IMR-90 (cell line): ENCODE results near the gene STX7. TPM values are rescaled to one million over a fixed set of nuclear protein-coding genes. Genes with fewer than 3 reads are reported as not detected.

ENCODE experiments used
- ATAC-seq: fragments of 200-7000 bp; cut with Tn5 transposase; 2 replicates; pipeline ENCODE4 v1.9.1; 2020; ENCODE audit warnings: low read depth, mild to moderate bottlenecking, moderate library complexity
- BruUV-seq: library from RNA; stranded (reverse); fragments of 400-500 nt; replicated peaks from 2 replicates; lab custom pipeline; 2021; lab: Mats Ljungman, UMichigan
- CTCF ChIA-PET: fragments of 300-600 bp; formaldehyde crosslinking; extraction: SDS; loops from one replicate; lab custom pipeline; 2021; ENCODE audit warnings: antibody characterized with exemption; lab: Yijun Ruan, JAX
- POLR2A ChIA-PET: fragments of 300-600 bp; sonication (Branson Sonifier 250); formaldehyde crosslinking; loops from one replicate; lab custom pipeline; 2022; ENCODE audit warnings: antibody characterized with exemption; ENCODE audit not compliant: unreplicated experiment; lab: Charles Lee
- DNase-seq: peaks from one replicate; pipeline ENCODE4 v3.0.0; 2013
- H2AFZ ChIP-seq: replicated peaks from 2 replicates; pipeline ENCODE3; 2013; ENCODE audit warnings: low read length, mild to moderate bottlenecking; ENCODE audit not compliant: poor library complexity
- H2AK5ac ChIP-seq: 2 replicates; pipeline ENCODE4 v1.6.1; 2013; ENCODE audit warnings: low read depth, low read length, inconsistent platforms
- H2AK9ac ChIP-seq: replicated peaks from 2 replicates; pipeline ENCODE3; 2013; ENCODE audit warnings: mild to moderate bottlenecking, low read depth, low read length, moderate library complexity; ENCODE audit not compliant: poor library complexity
- H2BK120ac ChIP-seq: 2 replicates; pipeline ENCODE4 v1.6.1; 2013; ENCODE audit warnings: low read depth, low read length, inconsistent platforms
- H2BK15ac ChIP-seq: 3 replicates; pipeline ENCODE4 v1.6.1; 2013; ENCODE audit warnings: low read depth, low read length, inconsistent platforms
- H2BK20ac ChIP-seq: 2 replicates; pipeline ENCODE4 v1.6.1; 2013; ENCODE audit warnings: low read depth, mild to moderate bottlenecking, inconsistent platforms, low read length, moderate library complexity
- H2BK5ac ChIP-seq: 2 replicates; pipeline ENCODE4 v1.6.1; 2013; ENCODE audit warnings: mild to moderate bottlenecking, low read depth, low read length, inconsistent platforms; ENCODE audit not compliant: poor library complexity, severe bottlenecking
- H3K14ac ChIP-seq: replicated peaks from 2 replicates; pipeline ENCODE4 v1.6.1; 2013; ENCODE audit warnings: low read depth, low read length, inconsistent platforms
- H3K18ac ChIP-seq: 2 replicates; pipeline ENCODE4 v1.6.1; 2013; ENCODE audit warnings: low read depth, low read length, control low read depth
- H3K23ac ChIP-seq: 2 replicates; pipeline ENCODE4 v1.6.1; 2013; ENCODE audit warnings: low read depth, low read length, inconsistent platforms
- H3K27ac ChIP-seq: 2 replicates; pipeline ENCODE4 v1.5.1; 2013; ENCODE audit warnings: mild to moderate bottlenecking, control low read depth, low read length; ENCODE audit not compliant: insufficient read depth
- H3K27me3 ChIP-seq: 2 replicates; pipeline ENCODE4 v1.6.1; 2013; ENCODE audit warnings: low read length; ENCODE audit not compliant: control insufficient read depth, insufficient read depth
- H3K36me3 ChIP-seq: 2 replicates; pipeline ENCODE4 v1.6.1; 2013; ENCODE audit warnings: low read length, mixed read lengths; ENCODE audit not compliant: control insufficient read depth, insufficient read depth
- H3K4ac ChIP-seq: 2 replicates; pipeline ENCODE4 v1.6.1; 2013; ENCODE audit warnings: low read depth, low read length, inconsistent platforms
- H3K4me1 ChIP-seq: 2 replicates; pipeline ENCODE4 v1.6.1; 2013; ENCODE audit warnings: low read length, mixed read lengths; ENCODE audit not compliant: control insufficient read depth, insufficient read depth
- H3K4me2 ChIP-seq: 2 replicates; pipeline ENCODE4 v1.6.1; 2013; ENCODE audit warnings: low read depth, mild to moderate bottlenecking, control low read depth, low read length, moderate library complexity
- H3K4me3 ChIP-seq: 2 replicates; pipeline ENCODE4 v1.5.1; 2013; ENCODE audit warnings: low read depth, mild to moderate bottlenecking, control low read depth, low read length, moderate library complexity; ENCODE audit not compliant: insufficient read depth
- H3K56ac ChIP-seq: 2 replicates; pipeline ENCODE4 v1.6.1; 2013; ENCODE audit warnings: low read length, inconsistent platforms; ENCODE audit not compliant: insufficient read depth; ENCODE audit errors: extremely low read depth
- H3K79me1 ChIP-seq, 2 experiments: 2 replicates each; pipeline ENCODE4 v1.6.1; 2013; ENCODE audit warnings: low read length in 2 of 2, inconsistent platforms in 1 of 2, low read depth in 1 of 2
- H3K9ac ChIP-seq: 2 replicates; pipeline ENCODE4 v1.6.1; 2013; ENCODE audit warnings: low read depth, low read length, control low read depth
- H3K9me1 ChIP-seq: 2 replicates; pipeline ENCODE4 v1.6.1; 2013; ENCODE audit warnings: low read length, inconsistent platforms; ENCODE audit not compliant: insufficient read depth
- H3K9me3 ChIP-seq: 2 replicates; pipeline ENCODE4 v1.6.1; 2013; ENCODE audit warnings: low read length; ENCODE audit not compliant: control insufficient read depth, insufficient read depth
- H4K20me1 ChIP-seq: 2 replicates; pipeline ENCODE4 v1.6.1; 2013; ENCODE audit warnings: low read length, inconsistent platforms; ENCODE audit not compliant: insufficient read depth
- H4K5ac ChIP-seq: 2 replicates; pipeline ENCODE4 v1.6.1; 2013; ENCODE audit warnings: mild to moderate bottlenecking, low read depth, low read length, control low read depth
- H4K8ac ChIP-seq, 2 experiments: 2 replicates each; pipeline ENCODE4 v1.6.1; 2013; ENCODE audit warnings: low read depth in 2 of 2, low read length in 2 of 2, control low read depth in 1 of 2, inconsistent platforms in 1 of 2
- H4K91ac ChIP-seq: 2 replicates; pipeline ENCODE4 v1.6.1; 2013; ENCODE audit warnings: low read depth, low read length, inconsistent platforms; ENCODE audit not compliant: insufficient read depth
- BHLHE40 ChIP-seq: fragments of 150-350 bp; IDR thresholded peaks from 2 replicates; pipeline ENCODE4 v1.6.1; 2016; ENCODE audit warnings: mild to moderate bottlenecking, low read depth, low read length
- CEBPB ChIP-seq: IDR thresholded peaks from 2 replicates; pipeline ENCODE4 v1.6.1; 2012; ENCODE audit warnings: low read depth, low read length, improper control_type of control experiment
- CHD1 ChIP-seq: IDR thresholded peaks from 2 replicates; pipeline ENCODE4 v1.6.1; 2012; ENCODE audit warnings: low read depth, low read length, improper control_type of control experiment
- MAFK ChIP-seq: IDR thresholded peaks from 2 replicates; pipeline ENCODE4 v1.6.1; 2012; ENCODE audit warnings: low read depth, low read length, improper control_type of control experiment
- MXI1 ChIP-seq: IDR thresholded peaks from 2 replicates; pipeline ENCODE4 v1.6.1; 2012; ENCODE audit warnings: low read depth, mild to moderate bottlenecking, low read length, moderate library complexity, borderline replicate concordance
- NFE2L2 ChIP-seq: fragments of 150-350 bp; IDR thresholded peaks from 2 replicates; pipeline ENCODE4 v1.6.1; 2016; ENCODE audit warnings: low read depth, mild to moderate bottlenecking, low read length
- RAD21 ChIP-seq: IDR thresholded peaks from 2 replicates; pipeline ENCODE4 v1.6.1; 2012; ENCODE audit warnings: low read length, improper control_type of control experiment
- RFX5 ChIP-seq: IDR thresholded peaks from 2 replicates; pipeline ENCODE4 v1.8.0; 2012; ENCODE audit warnings: low read depth, mild to moderate bottlenecking, low read length, moderate library complexity
- SMC3 ChIP-seq: fragments of 150-350 bp; IDR thresholded peaks from 2 replicates; pipeline ENCODE4 v1.6.1; 2016; ENCODE audit warnings: low read depth, mild to moderate bottlenecking, antibody characterized with exemption, low read length, moderate library complexity
- WGBS, 2 experiments: methylation state at CpG; one replicate each; pipeline versions ENCODE4 v1.1.5 to v1.1.7; 2013; ENCODE audit warnings: missing lambda C conversion rate in 2 of 2; ENCODE audit not compliant: insufficient read length in 1 of 2; ENCODE audit errors: extremely low coverage in 2 of 2; 5-methylcytosine and 5-hydroxymethylcytosine counted together
- dilution Hi-C: fragments of 300-500 bp; cut with HindIII; formaldehyde crosslinking; loops from one replicate; pipeline ENCODE4 v1.14.3; 2018; ENCODE audit warnings: low sequenced_read_pairs; ENCODE audit not compliant: unreplicated experiment
- in situ Hi-C: fragments of 300-500 bp; cut with MboI; formaldehyde crosslinking; loops from 3 replicates; pipeline ENCODE4 v1.14.3; 2019; ENCODE audit warnings: low sequenced_read_pairs, inconsistent platforms, mixed read lengths
- intact Hi-C: fragments of 100-400 bp; cut with micrococcal nuclease; formaldehyde crosslinking; loops from 2 replicates; pipeline ENCODE4 v1.10.0; 2022
- polyA plus RNA-seq, 3 experiments: library from polyadenylated mRNA; depleted of rRNA; stranded (reverse); fragments of >200 nt; gene quantifications; 2 replicates each; pipeline ENCODE4 v1.2.3, GENCODE V29; 2012; ENCODE audit warnings: low replicate concordance in 1 of 3
- total RNA-seq: library from RNA; depleted of rRNA; stranded (reverse); fragments of >200 nt; gene quantifications from 2 replicates; pipeline ENCODE4 v1.2.3, GENCODE V29; 2012
- TF ChIP-seq, protein P1 (sequence below): conservative IDR thresholded peaks from 2 replicates; pipeline ENCODE4 v1.5.1; 2012; ENCODE audit warnings: mild to moderate bottlenecking, low read depth, low read length, improper control_type of control experiment
- TF ChIP-seq, protein P2 (sequence below): fragments of 150-350 bp; IDR thresholded peaks from 2 replicates; pipeline ENCODE4 v1.6.1; 2017; ENCODE audit warnings: mild to moderate bottlenecking, antibody characterized with exemption, low read length, low read depth

STX7 gene
- total and polyA plus RNA-seq, 2 of the 4 experiments (the other 2 are of a cell fraction), result 16.5 to 35.1 TPM

DNA sequence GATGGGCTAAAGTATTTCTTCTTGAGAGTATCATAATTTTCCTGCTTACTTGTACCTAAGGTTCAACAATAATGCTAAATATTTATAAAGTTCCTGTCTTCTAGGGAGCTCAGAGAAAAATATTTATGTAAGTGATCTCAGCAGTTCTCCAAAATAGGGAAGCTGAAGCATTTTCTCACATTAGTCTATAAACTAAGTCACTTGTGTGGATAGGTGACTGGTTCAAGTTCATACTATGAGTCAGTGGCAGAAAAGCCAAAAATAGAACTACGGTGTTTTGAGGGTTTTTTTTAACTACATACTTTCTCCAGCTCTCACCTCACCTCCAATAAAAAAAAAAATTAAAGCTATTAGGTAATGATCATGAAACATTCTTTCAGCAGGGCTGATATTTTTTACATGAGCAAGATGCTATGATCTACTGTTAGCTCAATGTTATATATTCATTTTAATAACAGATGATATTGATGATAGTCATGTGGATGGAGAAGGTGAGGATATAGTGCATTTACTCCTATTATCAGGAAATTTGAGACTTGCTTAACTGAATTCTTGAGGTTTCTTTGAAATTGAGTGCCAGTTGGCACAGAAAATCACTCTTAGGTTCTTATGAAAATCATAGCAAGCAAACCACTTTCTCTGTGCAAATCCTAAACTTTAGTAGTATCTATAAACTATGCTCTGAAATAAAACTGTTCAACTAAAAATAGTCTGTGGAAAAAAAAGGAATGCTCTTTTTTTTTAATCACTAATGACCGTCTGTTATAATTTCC is 107.6 kb downstream of the STX7 start (continued):
- TF ChIP-seq SMC3, result no peak
- TF ChIP-seq MXI1, result no peak

DNA sequence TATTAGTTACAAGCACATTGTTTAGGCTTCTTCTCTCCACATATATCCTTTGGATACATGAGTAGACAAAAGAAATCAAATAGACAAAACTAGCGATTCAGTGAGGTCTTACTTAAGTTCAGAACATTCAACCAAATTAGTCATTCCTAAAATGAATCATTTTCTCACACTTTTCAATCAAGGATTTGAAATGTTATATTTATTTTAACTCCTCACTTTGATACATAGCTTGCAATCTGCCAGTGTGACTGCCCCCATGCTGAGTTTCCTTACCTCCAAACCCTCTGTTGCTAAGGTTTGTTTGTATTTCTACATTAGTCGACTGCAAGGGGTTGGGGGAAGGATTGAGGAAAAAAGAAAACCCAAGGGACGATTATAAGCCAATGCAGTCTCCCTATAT is 108.2 kb downstream of the STX7 start:
- Histone ChIP-seq H3K14ac (no peak overlapping the region), H3K27me3 (peaks cover 4% of the 10 kb centered on the region; the same call in 1 of the 2 replicates), H3K36me3 (no peaks in the 10 kb centered on the region), H3K79me1 (peaks cover 0 to 9% of the 10 kb centered on the region in 2 experiments; a peak in 1 of 4 replicates), H3K9me1 (0 out of 2 replicates have a peak, but pooled peaks cover 7% of the 10 kb centered on the region), H3K9ac (no peak overlapping the region), H2AFZ (no peak overlapping the region), H3K23ac (no peak overlapping the region), H2BK15ac (no peak overlapping the region), H4K5ac (no peak overlapping the region; the same call in 1 of the 2 replicates), H4K20me1 (peaks cover 4% of the 10 kb centered on the region; the same call in 1 of the 2 replicates), H3K56ac (no peak overlapping the region), H2AK9ac (no peak overlapping the region), H2BK5ac (peak overlapping the region; percentile 69), H4K91ac (no peak overlapping the region), H3K4me2 (peak overlapping the region; percentile 96), H3K18ac (peak overlapping the region; percentile 80; the same call in 1 of the 2 replicates), H3K4me3 (no peak overlapping the region), H2BK120ac (peak overlapping the region; percentile 24; the same call in 1 of the 2 replicates), H3K9me3 (no peaks in the 10 kb centered on the region), H3K4me1 (peaks cover 2% of the 10 kb centered on the region; the same call in 1 of the 2 replicates), H3K27ac (peak overlapping the region; percentile 25; the same call in 1 of the 2 replicates), H3K4ac (no peak overlapping the region), H2BK20ac (no peak overlapping the region), H4K8ac (no peak overlapping the region; a peak in 1 of 4 replicates), H2AK5ac (no peak overlapping the region)
- BruUV-seq, result no TSS peak
- intact Hi-C loops, result no loop called here
- WGBS, 2 experiments, result no CpG with 5 or more reads among the region's 3 CpGs
- dilution Hi-C loops, result no loop called here
- ChIA-PET POLR2A (no interaction called here), CTCF (interaction anchor here (0.8 kb wide), 1 partner anchor 11 kb away, joined by 4 read pairs; no protein-coding TSS in a partner anchor)
- ATAC-seq (no peak), DNase-seq (peak; percentile 45)
- in situ Hi-C loops, result no loop called here
- TF ChIP-seq CHD1 (no peak), CEBPB (no peak), RFX5 (no peak), BHLHE40 (no peak), MAFK (no peak), NFE2L2 (no peak), SMC3 (no peak), RAD21 (no peak)
- TF ChIP-seq, protein P1, sequence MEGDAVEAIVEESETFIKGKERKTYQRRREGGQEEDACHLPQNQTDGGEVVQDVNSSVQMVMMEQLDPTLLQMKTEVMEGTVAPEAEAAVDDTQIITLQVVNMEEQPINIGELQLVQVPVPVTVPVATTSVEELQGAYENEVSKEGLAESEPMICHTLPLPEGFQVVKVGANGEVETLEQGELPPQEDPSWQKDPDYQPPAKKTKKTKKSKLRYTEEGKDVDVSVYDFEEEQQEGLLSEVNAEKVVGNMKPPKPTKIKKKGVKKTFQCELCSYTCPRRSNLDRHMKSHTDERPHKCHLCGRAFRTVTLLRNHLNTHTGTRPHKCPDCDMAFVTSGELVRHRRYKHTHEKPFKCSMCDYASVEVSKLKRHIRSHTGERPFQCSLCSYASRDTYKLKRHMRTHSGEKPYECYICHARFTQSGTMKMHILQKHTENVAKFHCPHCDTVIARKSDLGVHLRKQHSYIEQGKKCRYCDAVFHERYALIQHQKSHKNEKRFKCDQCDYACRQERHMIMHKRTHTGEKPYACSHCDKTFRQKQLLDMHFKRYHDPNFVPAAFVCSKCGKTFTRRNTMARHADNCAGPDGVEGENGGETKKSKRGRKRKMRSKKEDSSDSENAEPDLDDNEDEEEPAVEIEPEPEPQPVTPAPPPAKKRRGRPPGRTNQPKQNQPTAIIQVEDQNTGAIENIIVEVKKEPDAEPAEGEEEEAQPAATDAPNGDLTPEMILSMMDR, result no peak
- TF ChIP-seq, protein P2, sequence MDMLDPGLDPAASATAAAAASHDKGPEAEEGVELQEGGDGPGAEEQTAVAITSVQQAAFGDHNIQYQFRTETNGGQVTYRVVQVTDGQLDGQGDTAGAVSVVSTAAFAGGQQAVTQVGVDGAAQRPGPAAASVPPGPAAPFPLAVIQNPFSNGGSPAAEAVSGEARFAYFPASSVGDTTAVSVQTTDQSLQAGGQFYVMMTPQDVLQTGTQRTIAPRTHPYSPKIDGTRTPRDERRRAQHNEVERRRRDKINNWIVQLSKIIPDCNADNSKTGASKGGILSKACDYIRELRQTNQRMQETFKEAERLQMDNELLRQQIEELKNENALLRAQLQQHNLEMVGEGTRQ, result no peak
